Measurements from ENCODE around the gene NTMT2.

Gene NTMT2

GRCh38 chr1:170175484-170175883 is 29.7 kb downstream of the NTMT2 start:
- no peak for DNase-seq (ENCODE audit: low spot score)
- TF ChIP-seq, protein P1, sequence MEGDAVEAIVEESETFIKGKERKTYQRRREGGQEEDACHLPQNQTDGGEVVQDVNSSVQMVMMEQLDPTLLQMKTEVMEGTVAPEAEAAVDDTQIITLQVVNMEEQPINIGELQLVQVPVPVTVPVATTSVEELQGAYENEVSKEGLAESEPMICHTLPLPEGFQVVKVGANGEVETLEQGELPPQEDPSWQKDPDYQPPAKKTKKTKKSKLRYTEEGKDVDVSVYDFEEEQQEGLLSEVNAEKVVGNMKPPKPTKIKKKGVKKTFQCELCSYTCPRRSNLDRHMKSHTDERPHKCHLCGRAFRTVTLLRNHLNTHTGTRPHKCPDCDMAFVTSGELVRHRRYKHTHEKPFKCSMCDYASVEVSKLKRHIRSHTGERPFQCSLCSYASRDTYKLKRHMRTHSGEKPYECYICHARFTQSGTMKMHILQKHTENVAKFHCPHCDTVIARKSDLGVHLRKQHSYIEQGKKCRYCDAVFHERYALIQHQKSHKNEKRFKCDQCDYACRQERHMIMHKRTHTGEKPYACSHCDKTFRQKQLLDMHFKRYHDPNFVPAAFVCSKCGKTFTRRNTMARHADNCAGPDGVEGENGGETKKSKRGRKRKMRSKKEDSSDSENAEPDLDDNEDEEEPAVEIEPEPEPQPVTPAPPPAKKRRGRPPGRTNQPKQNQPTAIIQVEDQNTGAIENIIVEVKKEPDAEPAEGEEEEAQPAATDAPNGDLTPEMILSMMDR (conservative IDR thresholded peaks at IDR 0.05; ENCODE audit: low read depth), result no peak
- POLR2A ChIA-PET (ENCODE audit: low non-redundant PET), result no interaction called here
- CTCF ChIA-PET, result no interaction called here
- H3K27ac ChIP-seq, result no peak overlapping the region

GRCh38 chr1:170176772-170177171 is 31.0 kb downstream of the NTMT2 start:
- POLR2A ChIA-PET (ENCODE audit: low non-redundant PET), result no interaction called here
- TF ChIP-seq, protein P1 (conservative IDR thresholded peaks at IDR 0.05; ENCODE audit: low read depth), result no peak
- CTCF ChIA-PET, result no interaction called here
- no peak for DNase-seq (ENCODE audit: low spot score)
- H3K27ac ChIP-seq, result no peak overlapping the region

GRCh38 chr1:170182442-170182841 is 36.7 kb downstream of the NTMT2 start:
- TF ChIP-seq, protein P1 (conservative IDR thresholded peaks at IDR 0.05; ENCODE audit: low read depth), result no peak
- CTCF ChIA-PET, result no interaction called here

GRCh38 chr1:170192546-170192945 is 46.8 kb downstream of the NTMT2 start:
- CTCF ChIA-PET, result no interaction called here
- DNase-seq (ENCODE audit: low spot score), result no peak
- TF ChIP-seq, protein P1 (conservative IDR thresholded peaks at IDR 0.05; ENCODE audit: low read depth), result no peak
- POLR2A ChIA-PET (ENCODE audit: low non-redundant PET), result no interaction called here
- no peak overlapping the region for H3K27ac ChIP-seq

More at GRCh38 chr1:170182442-170182841, 36.7 kb downstream of the NTMT2 start:
- POLR2A ChIA-PET (ENCODE audit: low non-redundant PET), result no interaction called here
- no peak for DNase-seq (ENCODE audit: low spot score)
- H3K27ac ChIP-seq, result no peak overlapping the region

DNA sequence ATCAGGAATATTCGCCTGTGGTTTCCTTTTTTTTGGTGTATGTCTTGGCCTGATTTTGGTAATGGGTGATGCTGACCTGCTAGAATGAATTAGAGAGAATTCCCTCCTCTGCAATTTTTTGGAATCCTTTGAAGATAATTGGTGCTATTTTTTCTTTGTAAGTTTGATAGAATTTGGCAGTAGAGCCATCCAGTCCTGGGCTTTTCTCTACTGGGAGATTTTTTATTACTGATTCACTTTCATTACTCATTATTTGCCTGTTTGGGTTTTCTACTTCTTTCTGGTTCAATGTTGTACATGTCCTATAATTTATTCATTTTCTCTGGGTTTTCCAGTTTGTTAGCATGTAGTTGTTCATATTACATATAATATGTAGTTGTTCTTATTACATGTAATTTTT is 48.7 kb downstream of the NTMT2 start:
- ChIA-PET CTCF (no interaction called here), POLR2A (ENCODE audit: low non-redundant PET) (no interaction called here)
- no peak overlapping the region for H3K27ac ChIP-seq
- DNase-seq (ENCODE audit: low spot score), result no peak
- TF ChIP-seq, protein P1 (conservative IDR thresholded peaks at IDR 0.05; ENCODE audit: low read depth), result no peak

DNA sequence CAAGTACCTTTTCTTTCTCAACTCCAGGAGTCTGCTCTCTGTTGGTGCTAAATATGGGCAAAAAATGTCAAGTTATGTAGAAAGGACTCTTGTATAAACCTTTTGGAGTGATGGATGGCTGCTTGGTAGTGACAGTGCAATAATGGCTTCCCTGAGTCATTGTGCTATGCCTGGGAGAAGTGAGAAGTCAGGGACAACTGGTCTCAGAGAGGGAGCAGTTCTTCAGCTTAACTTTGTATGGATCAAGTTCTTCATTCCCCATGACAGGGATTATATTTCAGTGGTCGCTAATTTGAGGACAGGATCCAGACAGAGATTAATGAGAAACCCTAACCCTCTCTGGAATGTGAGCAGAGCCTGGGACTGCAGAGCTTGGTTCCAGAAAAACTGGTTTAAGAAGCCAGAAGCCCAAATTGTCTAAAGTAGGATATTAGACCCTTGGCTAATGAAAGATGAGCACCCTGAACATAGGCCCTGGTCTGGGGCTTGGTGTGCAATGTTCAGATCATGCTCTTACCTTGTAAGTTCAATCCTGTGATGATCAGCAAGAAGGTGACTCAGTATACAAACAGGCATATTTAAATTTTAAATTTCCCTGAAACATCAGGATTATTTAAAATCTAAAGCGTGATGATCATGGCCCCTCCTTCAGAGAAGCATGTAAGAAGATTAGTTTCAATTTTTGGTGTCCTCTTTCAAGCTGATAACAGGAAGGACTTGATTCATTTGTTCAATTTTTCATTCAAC is 50.9 kb downstream of the NTMT2 start:
- ChIA-PET POLR2A (ENCODE audit: low non-redundant PET) (no interaction called here), CTCF (no interaction called here)
- DNase-seq (ENCODE audit: low spot score), result no peak

More for the DNA sequence above, 50.9 kb downstream of the NTMT2 start:
- no peak overlapping the region for H3K27ac ChIP-seq
- TF ChIP-seq, protein P1 (conservative IDR thresholded peaks at IDR 0.05; ENCODE audit: low read depth), result no peak

All from RWPE1 (cell line).